Epithelial cell of esophagus (primary cell): ENCODE measurements around the gene BRWD1.

Experiments used
- DNase-seq: peaks from one replicate; pipeline ENCODE4 v3.0.0; 2010; ENCODE audit warnings: low read depth
- H3K4me3 ChIP-seq: 2 replicates; pipeline ENCODE4 v1.5.1; 2011; ENCODE audit warnings: mild to moderate bottlenecking, low read length, control low read depth
- CTCF ChIP-seq: IDR thresholded peaks from 2 replicates; pipeline ENCODE4 v1.5.1; 2011; ENCODE audit warnings: low read depth, mild to moderate bottlenecking, low read length, control low read depth, inconsistent platforms; ENCODE audit not compliant: insufficient read depth; ENCODE audit errors: missing control alignments

Gene BRWD1

GRCh38 chr21:39314143-39315027, 953 bp upstream of the BRWD1 start:
- H3K4me3 ChIP-seq: peak overlapping the region; percentile 81
- peak; percentile 66 for DNase-seq
- no peak for TF ChIP-seq CTCF

- DNase-seq: no peak
- H3K4me3 ChIP-seq: peak overlapping the region; percentile 31
- TF ChIP-seq CTCF: no peak
Measured at GRCh38 chr21:39313042-39313570, 326 bp downstream of the BRWD1 start.

- no peak for TF ChIP-seq CTCF
- DNase-seq: peak; percentile 90
- peak overlapping the region; percentile 31 for H3K4me3 ChIP-seq
Measured at GRCh38 chr21:39312112-39313041, 1.1 kb downstream of the BRWD1 start.

- DNase-seq: no peak
- H3K4me3 ChIP-seq: no peak overlapping the region
- TF ChIP-seq CTCF: no peak
Measured at GRCh38 chr21:39311164-39311563, 2.3 kb downstream of the BRWD1 start.

- H3K4me3 ChIP-seq: no peak overlapping the region
- DNase-seq: no peak
- no peak for TF ChIP-seq CTCF
Measured at GRCh38 chr21:39307466-39307865, 6.0 kb downstream of the BRWD1 start.

GRCh38 chr21:39300587-39300986, 12.8 kb downstream of the BRWD1 start:
- H3K4me3 ChIP-seq: no peak overlapping the region
- DNase-seq: no peak
- TF ChIP-seq CTCF: no peak
